TTC549 (cell line): ENCODE results near the gene HECTD2.
"Not testable (repeated sequence)": the region's sequence is repeated elsewhere in the genome, so short reads cannot be mapped to it uniquely, and the experiment has no call there.

ENCODE experiments used
- FAIRE-seq: peaks from 2 replicates; lab custom pipeline; 2012; peaks lifted over from hg19 to GRCh38; lab: Jason Lieb, UNC

Gene HECTD2

DNA sequence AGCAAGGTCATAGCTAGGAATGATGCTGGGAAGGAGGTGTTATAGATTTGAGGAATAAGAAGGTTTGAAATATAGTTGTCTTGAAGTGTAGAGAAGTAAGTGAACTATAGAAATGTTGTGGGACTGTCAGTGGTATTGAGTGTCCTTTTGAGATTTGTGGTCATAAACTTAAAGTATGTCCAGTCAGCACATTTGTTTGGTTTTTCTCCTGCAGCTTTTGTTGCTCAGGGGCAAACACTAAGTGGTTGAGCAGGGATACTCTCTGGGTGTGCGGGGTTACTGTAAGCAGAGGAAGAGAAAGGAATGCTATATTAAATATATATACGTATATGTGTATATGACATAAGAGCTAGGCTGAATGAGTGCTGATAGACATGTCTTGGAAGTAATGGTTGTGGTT, 67.1 kb downstream of the HECTD2 start:
- FAIRE-seq: no peak

DNA sequence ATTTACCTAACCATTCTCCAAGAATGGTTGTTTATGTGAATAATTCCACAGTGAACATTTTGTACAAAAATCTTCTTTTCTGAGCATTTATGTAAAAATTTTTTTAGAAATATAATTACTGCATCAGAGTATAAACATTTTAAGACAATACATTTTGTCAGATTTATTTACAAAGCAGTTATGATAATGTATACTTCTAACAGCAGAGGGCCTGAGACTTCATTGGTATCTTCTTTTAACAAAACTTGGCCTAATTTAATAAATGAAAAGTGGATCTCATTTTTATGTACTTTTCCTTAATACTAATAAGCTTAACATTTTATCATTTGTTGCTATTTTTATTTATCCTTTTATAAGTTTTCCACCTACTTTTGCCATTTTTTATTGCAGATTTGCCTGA, 69.4 kb downstream of the HECTD2 start:
- no peak for FAIRE-seq

DNA sequence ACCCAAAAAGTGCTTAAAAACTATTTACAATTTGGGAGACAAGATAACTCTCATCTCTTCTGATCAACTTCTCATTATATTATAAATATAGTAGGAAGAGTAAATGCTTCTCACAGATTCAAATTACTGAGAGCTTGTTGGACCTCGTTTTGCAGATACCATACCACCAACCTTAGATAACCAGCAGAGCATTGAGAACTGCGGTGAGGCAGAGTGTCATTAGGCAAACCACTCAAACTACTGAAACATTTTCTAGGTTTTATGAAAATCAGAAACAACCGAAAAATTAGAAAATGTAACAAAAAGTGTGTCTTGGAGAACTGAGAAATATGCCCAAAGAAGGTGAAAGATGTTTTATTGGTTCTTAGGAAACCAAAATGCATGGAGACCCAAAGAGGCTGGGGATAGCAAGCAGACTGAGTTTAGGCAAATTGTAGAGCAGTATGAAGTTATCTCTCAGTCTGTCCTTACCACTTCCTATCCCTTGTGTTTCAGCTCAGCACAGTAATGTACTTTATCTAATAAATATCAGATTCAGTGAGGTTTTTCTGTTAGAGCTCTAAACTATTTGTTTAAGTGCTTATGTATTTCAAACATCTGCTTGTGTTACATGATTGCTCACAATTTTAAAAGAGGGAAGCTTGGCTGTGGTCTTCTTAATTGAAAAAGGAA, 77.9 kb downstream of the HECTD2 start:
- FAIRE-seq: no peak

DNA sequence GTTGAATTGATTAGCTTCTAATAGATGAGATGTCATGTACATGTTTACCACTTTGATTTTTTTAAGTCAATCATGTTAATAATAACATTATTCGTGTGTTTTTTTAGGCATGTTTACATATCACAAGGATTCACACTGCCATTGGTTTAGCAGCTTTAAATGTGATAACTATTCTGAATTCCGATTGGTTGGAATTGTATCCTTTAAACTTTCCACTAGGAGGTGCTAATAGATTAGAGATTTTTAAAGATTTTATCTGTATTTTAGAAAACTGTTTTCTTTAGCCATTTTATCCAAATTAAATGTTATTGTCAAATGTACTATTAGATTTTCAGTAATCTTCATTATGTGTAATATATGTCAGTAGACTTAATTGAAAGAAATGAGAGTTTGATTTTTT, 83.2 kb downstream of the HECTD2 start:
- peak; percentile 58 for FAIRE-seq

DNA sequence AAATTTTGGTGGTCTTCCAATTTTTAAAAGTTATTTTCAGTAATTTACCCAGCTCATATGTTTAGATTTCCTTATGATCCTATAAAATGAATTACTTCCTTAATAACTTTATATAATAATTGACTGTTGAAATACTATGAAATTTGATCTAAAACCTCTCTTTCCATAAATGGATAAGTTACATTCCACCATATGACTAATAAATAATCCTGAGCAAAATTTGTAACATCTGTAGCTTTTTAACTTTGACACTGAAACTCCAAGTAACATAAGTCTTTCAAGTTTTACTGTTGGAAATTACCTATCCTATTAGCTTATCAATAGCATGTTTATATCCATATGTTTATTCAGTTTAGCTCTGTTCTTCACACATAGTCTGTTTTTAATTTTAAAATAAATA, 85.3 kb downstream of the HECTD2 start:
- no peak for FAIRE-seq

DNA sequence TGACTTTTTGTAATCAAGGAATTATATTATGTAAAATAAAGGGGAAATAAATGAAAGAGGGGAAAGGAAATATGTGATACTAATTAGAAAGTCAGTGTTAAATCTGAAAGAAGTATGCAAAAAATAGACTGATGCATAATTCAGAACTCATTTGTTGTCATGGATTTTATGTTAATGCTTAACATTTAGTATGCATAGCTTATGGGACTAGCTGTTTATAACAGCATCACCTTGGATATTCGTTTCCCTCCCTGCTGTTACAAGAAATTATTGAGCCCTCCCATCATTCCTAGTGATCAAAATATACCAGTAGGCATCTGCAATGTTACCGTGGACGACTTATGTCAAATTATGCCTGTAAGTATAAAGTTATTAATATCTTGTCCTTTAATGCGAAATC, 85.9 kb downstream of the HECTD2 start:
- FAIRE-seq: no peak

DNA sequence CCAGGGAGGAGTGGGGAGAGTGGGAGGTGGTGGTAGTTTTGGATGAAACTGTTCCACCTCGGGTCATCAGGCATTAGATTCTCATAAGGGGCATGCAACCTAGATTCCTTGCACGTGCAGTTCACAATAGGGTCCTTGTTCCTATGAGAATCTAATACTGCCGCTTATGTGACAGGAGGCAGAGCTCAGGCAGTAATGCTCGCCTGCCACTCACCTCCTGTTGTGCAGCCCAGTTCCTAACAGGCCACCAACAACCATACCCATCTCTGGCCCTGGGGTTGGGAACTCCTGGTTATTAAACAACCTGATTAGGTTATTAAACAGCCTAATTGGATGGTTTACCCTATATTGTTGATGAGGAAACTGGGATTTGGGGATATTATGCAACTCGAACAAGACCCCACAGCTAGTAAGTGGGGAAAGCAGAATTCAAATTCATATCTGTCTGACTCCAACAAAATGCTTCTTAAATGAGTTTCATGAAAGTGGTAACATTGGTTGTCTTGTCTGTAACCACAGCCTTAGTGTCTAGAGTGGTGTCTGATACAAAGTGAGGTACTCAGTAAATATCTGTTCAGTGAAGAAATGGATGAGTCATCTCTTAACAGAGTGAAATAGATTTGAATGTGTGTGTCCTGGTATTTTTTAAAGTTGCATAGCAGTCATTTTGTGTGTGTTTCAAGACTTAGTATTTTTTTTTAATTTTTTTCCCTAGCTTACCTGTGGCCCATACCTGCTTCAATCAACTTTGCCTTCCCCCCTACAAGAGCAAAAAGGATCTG, 101.6 kb downstream of the HECTD2 start:
- no peak for FAIRE-seq

DNA sequence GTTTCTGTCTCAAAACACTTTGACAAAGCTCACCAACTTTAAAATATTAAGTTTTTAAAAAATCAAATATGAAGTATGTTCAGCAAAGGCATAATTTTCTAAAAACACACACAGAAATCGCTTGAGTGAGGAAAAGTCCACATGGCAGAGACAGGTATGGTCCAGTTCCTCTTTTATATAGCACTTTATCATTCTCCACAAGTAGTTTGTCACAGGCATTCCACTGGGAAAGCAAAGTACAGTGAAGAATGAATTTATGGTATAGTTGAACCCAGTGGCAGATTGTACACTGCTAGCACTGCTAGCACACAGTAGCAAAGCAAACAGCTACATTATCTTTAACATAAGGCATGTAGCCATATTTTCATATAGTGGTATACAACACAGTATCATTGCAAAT, 102.3 kb downstream of the HECTD2 start:
- no peak for FAIRE-seq

DNA sequence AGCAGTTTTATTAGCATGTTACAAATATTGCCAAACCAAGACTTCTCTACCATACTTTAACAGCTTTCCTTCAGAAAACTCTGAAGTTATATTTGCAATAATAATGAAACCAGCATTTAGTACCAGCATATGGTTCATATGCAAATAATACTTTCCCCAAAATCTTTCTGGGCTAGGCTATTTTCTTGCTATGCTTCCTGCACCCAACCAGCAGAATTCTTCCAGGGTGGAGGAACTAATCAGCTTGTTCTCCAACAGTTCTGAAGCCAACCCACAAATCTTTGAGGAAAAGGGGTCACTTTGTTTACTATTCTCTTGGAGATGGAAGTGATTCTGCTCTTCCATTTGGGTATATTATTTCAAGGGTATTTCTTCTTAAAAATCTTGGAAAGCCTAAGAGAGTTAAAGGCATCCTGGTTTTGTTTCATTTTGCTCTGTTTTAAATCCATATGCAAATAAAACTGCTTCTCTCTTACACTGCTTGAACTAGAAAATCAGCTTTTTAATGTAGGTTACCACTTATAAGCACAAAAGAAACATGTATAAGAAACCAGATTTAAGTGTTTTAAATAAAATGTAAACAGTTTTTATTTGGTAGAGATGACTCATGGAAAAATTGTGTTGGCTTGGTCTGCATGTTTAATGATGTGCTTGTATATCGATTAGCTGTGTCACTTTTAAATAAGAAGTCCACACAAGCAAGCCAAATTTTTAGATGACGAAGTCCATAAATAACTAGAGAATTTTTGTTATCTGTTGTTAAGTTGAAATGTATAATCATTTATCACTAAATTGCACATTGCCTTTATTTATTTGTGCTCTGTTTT, 103.7 kb downstream of the HECTD2 start:
- no peak for FAIRE-seq

DNA sequence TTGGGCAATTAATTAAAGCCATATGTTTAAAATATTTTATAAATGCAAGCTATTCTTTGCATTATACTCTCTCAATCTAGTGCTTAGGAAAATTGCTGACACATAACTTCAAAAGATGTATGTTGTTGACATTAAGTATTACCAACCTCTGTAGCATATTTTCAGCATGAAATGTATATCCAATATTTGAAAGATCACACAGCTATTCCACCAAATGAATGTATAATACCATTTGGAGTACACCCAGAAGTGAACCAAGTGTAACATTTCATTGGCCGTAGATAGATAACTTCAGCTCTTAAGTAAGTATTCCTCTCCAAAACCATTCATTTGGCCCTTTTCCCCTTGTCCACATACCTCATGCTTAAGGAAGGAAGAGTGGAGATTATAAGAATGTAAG, 104.6 kb downstream of the HECTD2 start:
- FAIRE-seq: no peak

DNA sequence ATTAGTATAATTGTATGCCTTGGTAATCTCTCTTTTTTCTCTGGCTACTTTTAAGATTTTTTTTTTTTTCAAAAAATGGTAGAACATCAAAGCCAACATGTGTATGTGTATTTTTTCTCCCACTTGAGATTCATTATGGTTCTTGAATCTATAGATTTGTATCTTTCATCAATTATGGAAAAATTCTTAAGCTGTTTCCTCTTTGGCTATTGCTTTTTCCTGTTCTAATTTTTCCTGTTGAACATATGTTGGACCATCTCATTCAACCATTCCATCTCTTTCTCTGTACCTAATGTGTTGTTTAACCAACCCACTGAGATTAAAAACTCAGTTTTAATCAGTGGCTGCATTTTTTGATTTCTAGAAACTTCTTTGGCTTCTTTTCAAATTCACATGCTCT, 107.2 kb downstream of the HECTD2 start:
- no peak for FAIRE-seq

DNA sequence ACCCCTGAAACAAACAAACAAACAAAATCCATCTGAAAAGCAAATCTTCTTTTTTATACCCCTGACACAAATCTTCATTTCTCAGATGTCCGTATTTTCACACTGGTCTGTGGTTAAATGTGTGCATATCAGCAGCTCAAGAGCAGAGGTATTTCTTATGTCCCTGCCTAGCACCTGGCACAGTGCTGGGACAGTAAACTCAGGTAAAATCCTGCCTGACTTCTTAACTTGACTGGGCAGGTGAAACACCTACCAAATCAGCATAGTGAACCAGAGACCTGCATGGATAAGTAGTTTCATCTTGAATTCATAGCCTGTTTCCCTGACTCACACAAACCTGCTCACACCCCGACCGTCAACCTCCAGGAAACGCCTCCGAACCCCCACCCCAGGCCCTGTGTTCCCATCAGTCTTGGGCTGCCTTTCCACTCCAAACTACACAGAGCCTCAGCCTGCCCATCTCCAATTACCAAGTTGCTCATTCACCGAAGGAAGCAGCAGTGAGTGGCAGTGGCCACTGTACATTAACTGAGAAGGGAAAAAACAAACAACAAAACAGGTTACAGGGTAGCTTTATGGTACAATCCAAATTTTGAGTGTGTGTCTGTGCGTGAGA, 109.9 kb downstream of the HECTD2 start:
- FAIRE-seq: no peak

DNA sequence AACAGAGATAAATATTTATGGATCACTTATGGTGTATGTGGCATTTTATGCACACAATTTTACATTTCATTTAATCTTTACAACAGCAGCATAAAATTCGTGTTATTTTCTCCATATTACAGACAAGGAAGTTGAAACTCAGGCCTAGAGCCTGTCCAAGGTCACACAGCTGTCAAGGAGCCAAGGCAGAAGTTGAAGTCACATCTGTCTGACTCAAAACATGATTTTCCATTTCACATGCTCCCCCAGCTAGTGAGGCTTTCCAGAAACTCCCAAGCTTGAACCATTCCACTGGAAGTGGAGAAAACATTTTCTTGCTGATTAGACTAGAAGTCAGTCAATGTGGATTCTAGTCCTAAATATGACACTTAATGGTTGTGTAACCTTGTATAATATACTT, 110.5 kb downstream of the HECTD2 start:
- FAIRE-seq: no peak

DNA sequence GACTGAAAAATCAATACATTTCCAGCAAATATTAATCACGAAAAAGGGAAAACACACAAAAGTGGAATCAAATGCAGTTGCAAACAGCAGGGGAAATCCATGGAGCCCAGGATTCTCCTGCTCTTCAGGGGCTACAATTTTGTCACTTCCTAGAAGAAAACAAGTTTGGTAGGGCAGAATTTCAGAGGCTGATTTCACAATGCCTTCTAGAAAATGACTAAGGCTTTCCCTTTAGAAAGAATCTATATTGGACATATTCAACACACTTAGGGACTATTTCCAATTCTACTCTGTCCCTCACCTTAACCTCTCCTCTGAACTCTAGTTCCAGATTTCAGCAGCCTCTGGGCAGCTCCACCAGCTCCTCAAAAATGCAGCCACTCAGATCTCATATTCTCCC, 111.3 kb downstream of the HECTD2 start:
- no peak for FAIRE-seq

DNA sequence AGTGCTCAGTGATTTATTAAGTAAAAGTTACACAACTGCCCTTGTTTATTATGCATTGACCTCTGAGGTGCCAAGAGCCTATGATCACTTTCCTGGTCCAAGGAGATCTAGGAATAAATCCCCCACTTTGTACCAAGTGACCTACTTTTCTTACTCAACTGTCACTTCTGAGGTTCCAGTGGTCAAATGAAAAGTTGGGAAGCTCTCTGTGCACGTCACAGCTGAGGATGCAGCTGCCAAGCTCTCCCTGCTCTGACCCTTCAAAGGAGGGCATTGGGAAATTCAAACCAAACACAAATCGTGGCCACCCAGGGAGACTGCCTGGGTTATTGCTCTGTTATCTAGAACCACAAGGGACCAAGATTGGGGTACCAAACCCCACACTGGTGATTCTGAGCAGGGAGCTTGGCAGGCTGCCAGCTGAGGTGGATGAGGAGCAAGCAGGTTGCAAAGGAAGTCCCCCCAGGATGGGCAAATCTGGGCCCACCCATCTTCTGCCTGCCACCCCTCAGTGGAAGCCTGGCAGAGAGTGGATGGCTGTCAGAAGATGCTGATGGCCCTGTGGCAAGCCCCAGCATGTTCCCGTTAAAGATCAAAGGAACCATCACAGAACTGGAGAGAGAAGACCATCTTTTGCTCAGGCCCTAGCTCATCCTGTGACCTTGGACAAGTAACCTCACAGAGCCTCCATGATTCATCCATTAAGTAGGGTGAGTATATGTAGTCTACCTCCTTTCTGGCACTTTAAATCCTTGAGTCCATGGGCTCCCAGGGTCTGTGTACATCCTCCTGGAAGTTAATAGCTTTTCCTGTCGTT, 116.0 kb downstream of the HECTD2 start:
- FAIRE-seq: no peak

DNA sequence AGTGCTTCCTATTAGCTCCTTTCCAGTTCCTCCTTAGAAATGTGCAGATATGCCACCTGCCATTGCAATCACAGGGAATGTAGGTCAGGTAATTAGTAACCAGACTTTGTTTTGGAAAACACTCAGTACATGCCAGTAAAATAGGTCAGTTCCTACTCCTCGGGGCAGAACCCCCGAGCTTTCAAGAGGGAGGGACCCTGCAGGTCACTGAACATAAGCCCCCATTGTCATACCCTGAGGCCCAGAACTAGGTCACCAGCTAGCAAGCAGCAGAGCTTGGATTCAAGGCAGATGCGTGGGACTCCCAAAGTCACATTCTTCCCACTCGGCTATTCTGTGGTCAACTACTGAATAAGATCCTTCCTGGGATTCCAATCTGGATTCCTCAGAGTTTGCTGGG, 117.9 kb downstream of the HECTD2 start:
- FAIRE-seq: no peak

DNA sequence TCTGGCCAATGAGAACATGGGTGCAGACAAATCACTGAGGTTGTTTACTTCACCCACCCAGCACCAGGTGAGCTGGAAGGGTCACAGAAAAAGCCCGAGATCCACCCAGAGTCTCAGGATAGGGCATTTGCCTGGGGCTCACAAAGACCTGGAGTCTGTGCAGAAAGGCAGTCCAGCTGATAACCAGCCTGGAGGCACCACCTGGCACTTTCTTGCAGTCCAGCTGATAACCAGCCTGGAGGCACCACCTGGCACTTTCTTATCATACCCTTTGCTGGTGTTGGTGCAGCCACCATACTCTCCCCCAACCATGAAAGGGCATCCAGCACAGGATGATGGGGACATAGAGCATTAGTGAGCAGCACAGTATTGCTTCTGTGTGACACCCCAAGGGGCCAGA, 118.6 kb downstream of the HECTD2 start:
- no peak for FAIRE-seq

DNA sequence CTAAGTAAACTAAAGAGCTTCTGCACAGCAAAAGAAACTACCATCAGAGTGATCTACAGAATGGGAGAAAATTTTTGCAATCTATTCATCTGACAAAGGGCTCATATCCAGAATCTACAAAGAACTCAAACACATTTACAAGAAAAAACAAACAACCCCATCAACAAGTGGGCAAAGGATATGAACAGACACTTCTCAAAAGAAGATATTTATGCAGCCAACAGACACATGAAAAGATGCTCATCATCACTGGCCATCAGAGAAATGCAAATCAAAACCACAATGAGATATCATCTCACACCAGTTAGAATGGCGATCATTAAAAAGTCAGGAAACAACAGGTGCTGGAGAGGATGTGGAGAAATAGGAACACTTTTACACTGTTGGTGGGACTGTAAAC, 124.6 kb downstream of the HECTD2 start:
- FAIRE-seq: not testable (repeated sequence)

DNA sequence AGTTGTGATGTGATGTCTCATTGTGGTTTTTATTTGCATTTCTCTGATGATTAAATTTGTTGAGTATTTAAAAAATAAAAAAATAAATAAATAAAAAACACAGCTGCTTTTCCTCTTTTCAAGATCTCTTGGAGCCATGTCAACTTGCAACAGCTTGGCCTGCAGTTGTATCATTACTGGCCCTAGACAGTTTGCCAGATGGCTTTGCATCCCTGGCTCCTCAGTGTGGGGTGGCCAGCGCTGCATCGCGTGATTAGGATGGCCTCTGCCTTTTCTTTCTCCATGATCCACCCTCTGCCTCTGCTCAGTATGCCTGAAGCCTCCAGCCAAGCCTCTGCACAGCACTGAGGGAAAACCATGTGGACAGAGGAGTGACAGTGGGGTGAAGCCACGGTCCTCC, 126.0 kb downstream of the HECTD2 start:
- FAIRE-seq: no peak

DNA sequence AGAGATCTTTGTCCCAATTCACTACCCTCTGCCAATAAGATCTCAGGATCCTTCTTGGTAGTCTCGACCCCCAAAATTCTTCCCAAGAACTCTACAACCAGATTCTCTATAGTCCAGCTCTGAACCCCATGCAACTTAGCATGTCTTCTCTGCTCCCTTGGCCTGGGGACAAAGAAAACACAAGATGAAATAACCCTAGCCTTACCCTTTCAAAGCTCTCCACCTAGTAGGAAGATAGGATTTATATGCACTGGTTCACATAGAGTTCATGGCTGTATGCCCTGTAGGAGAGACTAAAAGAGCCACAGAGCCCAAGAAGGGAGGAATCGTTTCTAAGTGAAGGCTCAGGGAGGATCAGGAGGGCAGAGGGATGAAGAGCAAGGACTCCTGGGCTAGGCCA, 126.6 kb downstream of the HECTD2 start:
- FAIRE-seq: no peak

DNA sequence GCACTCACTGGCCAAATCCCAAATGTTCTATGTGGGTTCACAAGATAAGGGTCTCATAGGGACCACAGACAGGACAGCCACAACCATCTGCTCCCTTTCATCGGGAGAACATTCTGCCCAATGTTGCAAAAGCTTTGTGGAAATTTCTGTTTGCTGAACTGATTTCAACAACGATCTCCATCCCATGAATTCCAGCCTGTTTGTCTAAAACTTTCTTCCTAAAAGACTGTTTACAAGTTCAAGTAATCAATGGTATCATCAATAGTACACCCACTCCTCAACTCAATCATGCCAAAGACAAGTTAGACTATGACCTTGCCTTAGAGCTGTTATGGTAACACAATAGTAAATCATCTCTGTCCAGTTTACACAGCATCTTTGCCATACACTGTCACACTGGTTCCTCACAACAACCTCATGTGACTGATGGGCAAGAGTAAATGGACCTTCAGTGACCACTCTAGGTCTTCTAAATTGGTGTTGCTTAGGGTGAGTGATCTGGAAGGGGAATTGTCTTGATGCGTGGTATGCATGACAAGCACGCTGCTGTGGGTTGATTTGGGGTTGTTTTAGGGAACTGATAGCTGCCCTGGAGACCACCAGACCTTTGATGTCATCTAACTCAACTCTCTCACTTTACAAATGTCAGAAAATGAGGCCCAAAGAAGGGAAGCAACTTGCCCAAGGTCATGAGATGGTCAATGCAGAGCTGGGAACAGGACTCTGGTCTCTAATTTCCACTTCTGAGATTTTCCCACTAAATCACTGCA, 127.7 kb downstream of the HECTD2 start:
- FAIRE-seq: no peak
